K562 (cell line): ENCODE measurements around the gene ZNF586. TPM values are rescaled to one million over a fixed set of nuclear protein-coding genes. Genes with fewer than 3 reads are reported as not detected.

Experiments used
- FOXM1 ChIP-seq, 2 experiments: fragments of 450-650 bp in 1 of 2; sonication (generic) in 1 of 2; formaldehyde crosslinking in 1 of 2; IDR thresholded peaks; 2 replicates each; pipeline versions ENCODE4 v1.6.1 to v1.9.0; 2017 to 2022; ENCODE audit warnings: low read depth in 2 of 2, mild to moderate bottlenecking in 2 of 2, missing genetic modification reagents in 1 of 2, moderate library complexity in 1 of 2
- HCFC1 ChIP-seq: IDR thresholded peaks from 2 replicates; pipeline ENCODE4 v1.6.1; 2012; ENCODE audit warnings: low read depth, low read length, improper control_type of control experiment
- ILK ChIP-seq: fragments of 450-650 bp; IDR thresholded peaks from 2 replicates; pipeline ENCODE4 v1.6.1; 2016; ENCODE audit warnings: missing genetic modification characterization, low read depth, mild to moderate bottlenecking, missing compliant biosample characterization, moderate library complexity, borderline replicate concordance
- NCOA4 ChIP-seq: fragments of 450-650 bp; IDR thresholded peaks from 2 replicates; pipeline ENCODE4 v1.6.1; 2018; ENCODE audit warnings: mild to moderate bottlenecking; ENCODE audit not compliant: partially characterized antibody
- WHSC1 ChIP-seq: IDR thresholded peaks from one replicate; pipeline ENCODE4 v1.6.1; 2012; ENCODE audit warnings: low read length, control low read depth, inconsistent platforms
- ZBTB17 ChIP-seq: fragments of 450-650 bp; formaldehyde crosslinking; IDR thresholded peaks from 2 replicates; pipeline ENCODE4 v1.4.0; 2020; ENCODE audit warnings: mild to moderate bottlenecking
- ZNF143 ChIP-seq: sonication (generic); formaldehyde crosslinking; IDR thresholded peaks from 2 replicates; pipeline ENCODE4 v1.9.0; 2022; ENCODE audit warnings: mild to moderate bottlenecking, missing genetic modification reagents
- ZNF583 ChIP-seq: fragments of 250-450 bp; sonication (Bioruptor Pico); IDR thresholded peaks from 2 replicates; pipeline ENCODE4 v1.4.0; 2020
- polyA plus RNA-seq, 8 experiments: library from polyadenylated mRNA; depleted of rRNA in 4 of 8; stranded (reverse) in 5 of 8; unstranded in 3 of 8; fragments of >200 nt; fragmentation: Nextera tagmentation in 2 of 8; fragmentation: Illumina TruSeq in 1 of 8; extraction: Ambion mirVana in 2 of 8; extraction: Trizol in 1 of 8; gene quantifications; 2 replicates each; pipeline versions ENCODE4 v1.2.1 to v1.2.3, GENCODE V29; 2011 to 2014; ENCODE audit warnings: inconsistent platforms in 1 of 8, missing spikeins in 1 of 8
- total RNA-seq, 7 experiments: library from RNA; depleted of rRNA in 6 of 7; stranded (reverse); fragments of >200 nt in 6 of 7; fragmentation: Illumina TruSeq in 2 of 7; extraction: Trizol in 2 of 7; gene quantifications; 2 replicates each; pipeline versions ENCODE4 v1.2.1 to v1.2.3, GENCODE V29; 2011 to 2021; ENCODE audit warnings: low replicate concordance in 1 of 7
- TF ChIP-seq, protein P1 (sequence below): fragments of 200-600 bp; sonication (generic); IDR thresholded peaks from one replicate; pipeline ENCODE4 v1.6.1; 2012; ENCODE audit warnings: mild to moderate bottlenecking, low read depth, low read length, inconsistent platforms
- TF ChIP-seq, protein P2 (sequence below): sonication (generic); formaldehyde crosslinking; IDR thresholded peaks from 2 replicates; pipeline ENCODE4 v1.8.0; 2023; ENCODE audit warnings: missing genetic modification reagents, mild to moderate bottlenecking, borderline replicate concordance

The ZNF586 gene
- total and polyA plus RNA-seq, 9 of the 15 experiments (the other 6 are each of a cell fraction or from before 2014, with no cell fraction given): 2.5 to 12.6 (median 8.4) TPM

DNA sequence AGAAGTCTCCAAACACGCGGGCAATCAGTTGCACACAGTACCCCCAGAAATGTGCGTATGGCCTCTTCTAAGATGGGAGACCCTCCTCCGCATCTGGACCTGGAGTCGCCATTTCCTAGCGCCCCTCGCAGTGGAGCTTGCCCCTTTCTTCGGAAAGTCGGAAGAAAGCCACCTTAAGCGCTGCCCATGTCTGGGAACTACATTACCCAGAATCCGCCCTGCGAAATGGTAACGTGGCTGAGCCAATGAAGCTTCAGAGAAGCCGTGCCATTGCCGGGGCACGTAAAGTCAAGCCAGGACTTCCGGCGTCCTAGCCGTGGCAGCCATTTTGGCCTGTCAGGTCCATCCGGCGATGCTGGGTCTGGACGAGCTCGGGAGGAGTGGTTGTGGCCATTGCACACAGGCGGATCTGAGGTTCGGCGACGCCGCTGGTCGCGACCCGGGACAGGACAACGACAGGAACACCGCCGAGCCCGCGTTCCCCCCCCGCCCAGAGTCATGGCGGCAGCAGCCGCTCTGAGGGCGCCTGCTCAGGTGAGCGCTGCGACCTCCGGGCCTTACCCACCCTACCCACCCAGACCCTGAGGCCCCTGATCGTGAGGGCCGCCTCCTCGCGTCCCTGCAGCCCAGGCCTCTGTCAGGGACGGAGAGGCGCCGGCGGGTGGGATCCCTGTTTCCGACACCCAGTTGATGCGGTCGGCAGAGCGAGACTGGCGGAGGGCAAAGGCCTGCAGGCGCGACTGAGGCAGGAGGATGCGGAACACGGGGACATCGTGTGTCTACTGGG, at the start of gene ZNF586 (continued):
- TF ChIP-seq, protein P1, sequence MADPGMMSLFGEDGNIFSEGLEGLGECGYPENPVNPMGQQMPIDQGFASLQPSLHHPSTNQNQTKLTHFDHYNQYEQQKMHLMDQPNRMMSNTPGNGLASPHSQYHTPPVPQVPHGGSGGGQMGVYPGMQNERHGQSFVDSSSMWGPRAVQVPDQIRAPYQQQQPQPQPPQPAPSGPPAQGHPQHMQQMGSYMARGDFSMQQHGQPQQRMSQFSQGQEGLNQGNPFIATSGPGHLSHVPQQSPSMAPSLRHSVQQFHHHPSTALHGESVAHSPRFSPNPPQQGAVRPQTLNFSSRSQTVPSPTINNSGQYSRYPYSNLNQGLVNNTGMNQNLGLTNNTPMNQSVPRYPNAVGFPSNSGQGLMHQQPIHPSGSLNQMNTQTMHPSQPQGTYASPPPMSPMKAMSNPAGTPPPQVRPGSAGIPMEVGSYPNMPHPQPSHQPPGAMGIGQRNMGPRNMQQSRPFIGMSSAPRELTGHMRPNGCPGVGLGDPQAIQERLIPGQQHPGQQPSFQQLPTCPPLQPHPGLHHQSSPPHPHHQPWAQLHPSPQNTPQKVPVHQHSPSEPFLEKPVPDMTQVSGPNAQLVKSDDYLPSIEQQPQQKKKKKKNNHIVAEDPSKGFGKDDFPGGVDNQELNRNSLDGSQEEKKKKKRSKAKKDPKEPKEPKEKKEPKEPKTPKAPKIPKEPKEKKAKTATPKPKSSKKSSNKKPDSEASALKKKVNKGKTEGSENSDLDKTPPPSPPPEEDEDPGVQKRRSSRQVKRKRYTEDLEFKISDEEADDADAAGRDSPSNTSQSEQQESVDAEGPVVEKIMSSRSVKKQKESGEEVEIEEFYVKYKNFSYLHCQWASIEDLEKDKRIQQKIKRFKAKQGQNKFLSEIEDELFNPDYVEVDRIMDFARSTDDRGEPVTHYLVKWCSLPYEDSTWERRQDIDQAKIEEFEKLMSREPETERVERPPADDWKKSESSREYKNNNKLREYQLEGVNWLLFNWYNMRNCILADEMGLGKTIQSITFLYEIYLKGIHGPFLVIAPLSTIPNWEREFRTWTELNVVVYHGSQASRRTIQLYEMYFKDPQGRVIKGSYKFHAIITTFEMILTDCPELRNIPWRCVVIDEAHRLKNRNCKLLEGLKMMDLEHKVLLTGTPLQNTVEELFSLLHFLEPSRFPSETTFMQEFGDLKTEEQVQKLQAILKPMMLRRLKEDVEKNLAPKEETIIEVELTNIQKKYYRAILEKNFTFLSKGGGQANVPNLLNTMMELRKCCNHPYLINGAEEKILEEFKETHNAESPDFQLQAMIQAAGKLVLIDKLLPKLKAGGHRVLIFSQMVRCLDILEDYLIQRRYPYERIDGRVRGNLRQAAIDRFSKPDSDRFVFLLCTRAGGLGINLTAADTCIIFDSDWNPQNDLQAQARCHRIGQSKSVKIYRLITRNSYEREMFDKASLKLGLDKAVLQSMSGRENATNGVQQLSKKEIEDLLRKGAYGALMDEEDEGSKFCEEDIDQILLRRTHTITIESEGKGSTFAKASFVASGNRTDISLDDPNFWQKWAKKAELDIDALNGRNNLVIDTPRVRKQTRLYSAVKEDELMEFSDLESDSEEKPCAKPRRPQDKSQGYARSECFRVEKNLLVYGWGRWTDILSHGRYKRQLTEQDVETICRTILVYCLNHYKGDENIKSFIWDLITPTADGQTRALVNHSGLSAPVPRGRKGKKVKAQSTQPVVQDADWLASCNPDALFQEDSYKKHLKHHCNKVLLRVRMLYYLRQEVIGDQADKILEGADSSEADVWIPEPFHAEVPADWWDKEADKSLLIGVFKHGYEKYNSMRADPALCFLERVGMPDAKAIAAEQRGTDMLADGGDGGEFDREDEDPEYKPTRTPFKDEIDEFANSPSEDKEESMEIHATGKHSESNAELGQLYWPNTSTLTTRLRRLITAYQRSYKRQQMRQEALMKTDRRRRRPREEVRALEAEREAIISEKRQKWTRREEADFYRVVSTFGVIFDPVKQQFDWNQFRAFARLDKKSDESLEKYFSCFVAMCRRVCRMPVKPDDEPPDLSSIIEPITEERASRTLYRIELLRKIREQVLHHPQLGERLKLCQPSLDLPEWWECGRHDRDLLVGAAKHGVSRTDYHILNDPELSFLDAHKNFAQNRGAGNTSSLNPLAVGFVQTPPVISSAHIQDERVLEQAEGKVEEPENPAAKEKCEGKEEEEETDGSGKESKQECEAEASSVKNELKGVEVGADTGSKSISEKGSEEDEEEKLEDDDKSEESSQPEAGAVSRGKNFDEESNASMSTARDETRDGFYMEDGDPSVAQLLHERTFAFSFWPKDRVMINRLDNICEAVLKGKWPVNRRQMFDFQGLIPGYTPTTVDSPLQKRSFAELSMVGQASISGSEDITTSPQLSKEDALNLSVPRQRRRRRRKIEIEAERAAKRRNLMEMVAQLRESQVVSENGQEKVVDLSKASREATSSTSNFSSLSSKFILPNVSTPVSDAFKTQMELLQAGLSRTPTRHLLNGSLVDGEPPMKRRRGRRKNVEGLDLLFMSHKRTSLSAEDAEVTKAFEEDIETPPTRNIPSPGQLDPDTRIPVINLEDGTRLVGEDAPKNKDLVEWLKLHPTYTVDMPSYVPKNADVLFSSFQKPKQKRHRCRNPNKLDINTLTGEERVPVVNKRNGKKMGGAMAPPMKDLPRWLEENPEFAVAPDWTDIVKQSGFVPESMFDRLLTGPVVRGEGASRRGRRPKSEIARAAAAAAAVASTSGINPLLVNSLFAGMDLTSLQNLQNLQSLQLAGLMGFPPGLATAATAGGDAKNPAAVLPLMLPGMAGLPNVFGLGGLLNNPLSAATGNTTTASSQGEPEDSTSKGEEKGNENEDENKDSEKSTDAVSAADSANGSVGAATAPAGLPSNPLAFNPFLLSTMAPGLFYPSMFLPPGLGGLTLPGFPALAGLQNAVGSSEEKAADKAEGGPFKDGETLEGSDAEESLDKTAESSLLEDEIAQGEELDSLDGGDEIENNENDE: no peak
- TF ChIP-seq, protein P2, sequence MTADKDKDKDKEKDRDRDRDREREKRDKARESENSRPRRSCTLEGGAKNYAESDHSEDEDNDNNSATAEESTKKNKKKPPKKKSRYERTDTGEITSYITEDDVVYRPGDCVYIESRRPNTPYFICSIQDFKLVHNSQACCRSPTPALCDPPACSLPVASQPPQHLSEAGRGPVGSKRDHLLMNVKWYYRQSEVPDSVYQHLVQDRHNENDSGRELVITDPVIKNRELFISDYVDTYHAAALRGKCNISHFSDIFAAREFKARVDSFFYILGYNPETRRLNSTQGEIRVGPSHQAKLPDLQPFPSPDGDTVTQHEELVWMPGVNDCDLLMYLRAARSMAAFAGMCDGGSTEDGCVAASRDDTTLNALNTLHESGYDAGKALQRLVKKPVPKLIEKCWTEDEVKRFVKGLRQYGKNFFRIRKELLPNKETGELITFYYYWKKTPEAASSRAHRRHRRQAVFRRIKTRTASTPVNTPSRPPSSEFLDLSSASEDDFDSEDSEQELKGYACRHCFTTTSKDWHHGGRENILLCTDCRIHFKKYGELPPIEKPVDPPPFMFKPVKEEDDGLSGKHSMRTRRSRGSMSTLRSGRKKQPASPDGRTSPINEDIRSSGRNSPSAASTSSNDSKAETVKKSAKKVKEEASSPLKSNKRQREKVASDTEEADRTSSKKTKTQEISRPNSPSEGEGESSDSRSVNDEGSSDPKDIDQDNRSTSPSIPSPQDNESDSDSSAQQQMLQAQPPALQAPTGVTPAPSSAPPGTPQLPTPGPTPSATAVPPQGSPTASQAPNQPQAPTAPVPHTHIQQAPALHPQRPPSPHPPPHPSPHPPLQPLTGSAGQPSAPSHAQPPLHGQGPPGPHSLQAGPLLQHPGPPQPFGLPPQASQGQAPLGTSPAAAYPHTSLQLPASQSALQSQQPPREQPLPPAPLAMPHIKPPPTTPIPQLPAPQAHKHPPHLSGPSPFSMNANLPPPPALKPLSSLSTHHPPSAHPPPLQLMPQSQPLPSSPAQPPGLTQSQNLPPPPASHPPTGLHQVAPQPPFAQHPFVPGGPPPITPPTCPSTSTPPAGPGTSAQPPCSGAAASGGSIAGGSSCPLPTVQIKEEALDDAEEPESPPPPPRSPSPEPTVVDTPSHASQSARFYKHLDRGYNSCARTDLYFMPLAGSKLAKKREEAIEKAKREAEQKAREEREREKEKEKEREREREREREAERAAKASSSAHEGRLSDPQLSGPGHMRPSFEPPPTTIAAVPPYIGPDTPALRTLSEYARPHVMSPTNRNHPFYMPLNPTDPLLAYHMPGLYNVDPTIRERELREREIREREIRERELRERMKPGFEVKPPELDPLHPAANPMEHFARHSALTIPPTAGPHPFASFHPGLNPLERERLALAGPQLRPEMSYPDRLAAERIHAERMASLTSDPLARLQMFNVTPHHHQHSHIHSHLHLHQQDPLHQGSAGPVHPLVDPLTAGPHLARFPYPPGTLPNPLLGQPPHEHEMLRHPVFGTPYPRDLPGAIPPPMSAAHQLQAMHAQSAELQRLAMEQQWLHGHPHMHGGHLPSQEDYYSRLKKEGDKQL: no peak
- TF ChIP-seq HCFC1: peak; percentile 95
- TF ChIP-seq ZBTB17: no peak
- TF ChIP-seq FOXM1 (IDR thresholded peaks at IDR 0.05; ENCODE audit: low read depth): no peak
- TF ChIP-seq FOXM1 (CRISPR knock-in tag; IDR thresholded peaks at IDR 0.05; ENCODE audit: low read depth): no peak
- TF ChIP-seq NCOA4: no peak
- peak; percentile 93 for TF ChIP-seq ZNF143 (CRISPR knock-in tag)
- TF ChIP-seq WHSC1: no peak
- no peak for TF ChIP-seq ZNF583
- no peak for TF ChIP-seq ILK (tag)
